ENCODE results near the gene ESYT2.

GRCh38 chr7:158704524-158705233 is 124.6 kb downstream of the ESYT2 start, which contains the start of gene NCAPG2:
- peak in 3 of 4 experiments; percentile 46 to 85 (median 70) for TF ChIP-seq CTCF (IDR thresholded peaks at IDR 0.05)
- peak; percentile 87 for TF ChIP-seq POLR2AphosphoS5 (IDR thresholded peaks at IDR 0.05)
